Left lung (tissue), 10 donors: ENCODE results near the gene FGF1. TPM values are rescaled to one million over a fixed set of nuclear protein-coding genes. Genes with fewer than 3 reads are reported as not detected.

Source experiments
- ATAC-seq: fragments of 200-7000 bp; cut with Tn5 transposase; one replicate; pipeline ENCODE4 v1.9.1; 2020; ENCODE audit warnings: moderate library complexity
- DNase-seq, 4 donors: peaks; one replicate each; pipeline ENCODE4 v3.0.0-alpha.2; 2013 to 2020
- H3K27ac ChIP-seq, 2 donors: fragments of 200-600 bp; sonication (generic) in 1 of 2; one replicate each; pipeline versions ENCODE4 v1.5.0 to v1.8.0; 2020 to 2021
- H3K27me3 ChIP-seq, 2 donors: fragments of 200-600 bp; sonication (generic) in 1 of 2; one replicate each; pipeline versions ENCODE4 v1.5.0 to v1.8.0; 2020 to 2021
- H3K36me3 ChIP-seq, 2 donors: fragments of 200-600 bp; sonication (generic) in 1 of 2; one replicate each; pipeline versions ENCODE4 v1.5.0 to v1.8.0; 2020 to 2021
- H3K4me1 ChIP-seq, 2 donors: fragments of 200-600 bp; one replicate each; pipeline ENCODE4 v1.8.0; 2021
- H3K4me3 ChIP-seq, 2 donors: fragments of 200-600 bp; sonication (generic) in 1 of 2; one replicate each; pipeline versions ENCODE4 v1.5.0 to v1.8.0; 2020 to 2021; ENCODE audit warnings: mild to moderate bottlenecking in 1 of 2
- H3K9me3 ChIP-seq, 2 donors: fragments of 200-600 bp; sonication (generic) in 1 of 2; one replicate each; pipeline versions ENCODE4 v1.5.0 to v1.8.0; 2020 to 2021
- CTCF ChIP-seq, 2 donors: fragments of 200-600 bp; sonication (generic) in 1 of 2; IDR thresholded peaks; one replicate each; pipeline versions ENCODE4 v1.5.0 to v1.8.0; 2021; ENCODE audit warnings: antibody characterized with exemption in 2 of 2
- intact Hi-C, 2 donors: fragments of 100-400 bp; cut with DNase I; formaldehyde crosslinking; loops; one replicate each; pipeline versions ENCODE4 v1.11.2 to v1.14.2; 2022
- polyA plus RNA-seq, 6 donors: library from polyadenylated mRNA; unstranded; fragments of 120-200 nt; gene quantifications; one replicate each; pipeline ENCODE4 v1.2.1, GENCODE V29; 2013; ENCODE audit not compliant: insufficient read length in 6 of 6
- total RNA-seq, 2 donors: library from RNA; stranded (reverse); fragmentation: NEBNext Ultra II Directional; extraction: Animal tissue kit (Norgen Biotek cat#: 25700); gene quantifications; one replicate each; pipeline ENCODE4 v1.2.1, GENCODE V29; 2021
- donor health status: DM: no; HTN: yes; CAD: no.
- donor health status: DM: no; HTN: no; CAD: no.

The FGF1 gene
- total and polyA plus RNA-seq, 8 donors: 0.41 to 1.9 (median 1.4) TPM

GRCh38 chr5:142701673-142702311 is 15.9 kb upstream of the FGF1 start:
- DNase-seq (no peak), ATAC-seq (no peak)
- no peak for TF ChIP-seq CTCF (IDR thresholded peaks at IDR 0.05)
- Histone ChIP-seq H3K9me3 (no peaks in the 10 kb centered on the region), H3K27me3 (no peaks in the 10 kb centered on the region), H3K27ac (no peak overlapping the region), H3K4me1 (peaks cover 14 to 18% of the 10 kb centered on the region in 2 donors), H3K4me3 (no peak overlapping the region), H3K36me3 (no peaks in the 10 kb centered on the region)
- intact Hi-C loops: no loop called here

DNA sequence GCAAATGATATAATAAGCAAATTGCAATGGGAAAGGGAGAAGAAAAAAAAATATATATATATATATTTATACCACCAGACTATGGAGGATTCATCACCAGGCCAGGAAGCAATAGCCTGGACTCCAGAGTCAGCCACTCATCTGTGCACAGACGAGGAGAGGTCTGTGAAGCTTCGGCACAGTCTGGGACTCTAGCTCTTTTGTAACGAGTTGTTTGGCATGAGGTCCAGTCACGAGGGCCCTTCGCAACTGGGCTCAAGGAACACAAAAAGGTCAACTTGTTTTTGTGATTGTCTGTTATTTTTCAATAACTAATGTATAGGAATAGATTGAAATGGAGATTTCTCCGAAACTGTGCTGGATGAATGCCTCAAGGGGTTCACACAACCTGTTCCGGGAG is 14.7 kb upstream of the FGF1 start:
- Histone ChIP-seq H3K27me3 (no peaks in the 10 kb centered on the region), H3K27ac (no peak overlapping the region), H3K4me3 (no peak overlapping the region), H3K9me3 (no peaks in the 10 kb centered on the region), H3K36me3 (no peaks in the 10 kb centered on the region), H3K4me1 (peaks cover 14 to 18% of the 10 kb centered on the region in 2 donors)
- TF ChIP-seq CTCF (IDR thresholded peaks at IDR 0.05): no peak
- no peak for DNase-seq
- ATAC-seq: no peak
- intact Hi-C loops: no loop called here

DNA sequence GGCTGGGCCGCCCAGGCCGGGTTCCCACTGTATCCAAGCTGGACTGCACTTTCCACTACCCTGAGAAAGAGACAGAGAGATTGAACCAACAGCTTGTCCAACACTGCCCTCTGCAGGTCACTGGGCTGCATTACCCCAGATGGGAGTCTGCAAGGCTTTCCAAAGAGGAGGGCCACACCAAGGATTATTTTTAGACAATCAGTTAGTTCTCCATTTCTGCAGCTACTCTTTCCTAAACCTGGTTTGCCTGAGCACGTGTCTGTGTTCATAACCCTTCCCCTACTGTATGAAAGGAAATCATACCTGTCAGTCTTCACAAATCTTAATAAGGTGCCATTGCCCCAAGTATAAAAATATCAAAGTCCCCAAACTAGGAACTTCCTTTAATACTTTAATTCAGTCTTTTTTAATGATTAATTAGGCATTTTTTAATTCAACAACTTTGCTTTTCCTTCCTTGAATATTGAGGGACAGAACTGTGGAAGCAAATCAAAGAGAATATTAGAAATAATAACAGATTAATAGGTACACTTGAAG is 13.4 kb upstream of the FGF1 start:
- Histone ChIP-seq H3K4me1 (peaks cover 14 to 18% of the 10 kb centered on the region in 2 donors), H3K9me3 (no peaks in the 10 kb centered on the region), H3K27me3 (no peaks in the 10 kb centered on the region), H3K27ac (no peak overlapping the region), H3K36me3 (no peaks in the 10 kb centered on the region), H3K4me3 (no peak overlapping the region)
- intact Hi-C loops: loop anchor here in 1 of 2 donors (5.0 kb wide), 2 partner anchors 42 to 87 kb away; no protein-coding TSS in a partner anchor
- peak; percentile 99 for ATAC-seq
- peak; percentile 80 to 90 (median 86) for DNase-seq
- TF ChIP-seq CTCF (IDR thresholded peaks at IDR 0.05): peak; percentile 95 to 96

DNA sequence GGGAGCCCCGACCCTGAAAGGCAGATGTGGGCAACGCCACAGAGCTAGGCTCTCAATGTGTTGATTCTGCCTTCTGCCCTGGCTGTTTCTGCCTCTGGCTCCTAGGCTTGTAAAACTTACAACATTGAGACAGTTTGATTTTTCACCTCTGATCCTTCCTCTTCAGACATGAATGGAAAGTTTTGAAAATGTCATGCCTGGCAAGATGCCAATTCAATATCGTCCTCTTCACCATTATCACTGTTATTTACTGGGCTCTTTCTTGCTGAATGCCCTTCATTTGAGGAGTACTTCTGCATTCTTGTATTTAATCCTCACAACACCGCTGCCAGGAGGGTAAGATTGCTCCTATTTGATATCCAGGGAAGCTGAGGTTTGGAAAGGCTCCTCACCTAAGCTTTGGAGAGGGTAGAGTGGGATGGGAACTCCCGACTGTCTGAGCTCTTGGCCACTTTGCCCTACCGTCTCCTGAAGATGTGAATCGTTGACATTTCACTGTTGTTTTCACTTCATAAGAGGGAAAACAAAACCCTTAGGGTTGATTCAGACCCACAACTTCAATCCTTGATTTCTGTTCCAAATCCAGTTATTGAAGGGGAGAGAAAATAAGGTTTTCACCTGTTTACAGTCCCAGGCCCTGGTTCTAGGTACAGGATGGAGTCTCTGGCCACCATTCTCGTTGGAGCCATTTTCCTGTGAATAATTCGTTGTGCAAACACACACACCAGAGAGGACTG is 12.7 kb upstream of the FGF1 start:
- DNase-seq: peak in 1 of 4 donors; percentile 33
- peak overlapping the region in 1 of 2 donors; percentile 37 for H3K27ac ChIP-seq
- peak; percentile 22 for ATAC-seq
- H3K27me3 ChIP-seq: no peaks in the 10 kb centered on the region
- H3K4me3 ChIP-seq: no peak overlapping the region
- peaks cover 14 to 18% of the 10 kb centered on the region in 2 donors for H3K4me1 ChIP-seq
- H3K36me3 ChIP-seq: no peaks in the 10 kb centered on the region
- no peaks in the 10 kb centered on the region for H3K9me3 ChIP-seq
- intact Hi-C loops: loop anchor here in 1 of 2 donors (5.0 kb wide), 2 partner anchors 41 to 86 kb away; no protein-coding TSS in a partner anchor
- TF ChIP-seq CTCF (IDR thresholded peaks at IDR 0.05): no peak
